ENCODE results near the gene PCSK5.

DNA sequence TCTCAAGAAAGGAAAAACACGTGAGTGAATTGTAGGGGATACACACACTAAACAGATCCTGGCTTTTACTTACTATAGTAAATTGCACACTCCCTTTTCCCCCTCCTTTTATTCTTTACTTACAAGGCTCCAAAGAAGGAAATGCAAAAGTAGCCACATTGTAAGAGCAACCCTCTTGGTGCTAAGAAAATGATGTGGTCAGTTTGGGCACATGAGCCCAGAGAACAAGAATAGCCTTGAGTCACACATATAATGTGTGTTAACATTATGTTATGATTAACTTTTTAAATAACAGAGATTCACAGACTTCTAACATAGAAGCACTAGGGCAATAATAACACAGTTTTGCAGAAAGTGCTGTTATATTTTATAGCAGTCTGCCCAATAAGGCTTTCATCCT, 48.5 kb downstream of the PCSK5 start:
- TF ChIP-seq, protein P1, sequence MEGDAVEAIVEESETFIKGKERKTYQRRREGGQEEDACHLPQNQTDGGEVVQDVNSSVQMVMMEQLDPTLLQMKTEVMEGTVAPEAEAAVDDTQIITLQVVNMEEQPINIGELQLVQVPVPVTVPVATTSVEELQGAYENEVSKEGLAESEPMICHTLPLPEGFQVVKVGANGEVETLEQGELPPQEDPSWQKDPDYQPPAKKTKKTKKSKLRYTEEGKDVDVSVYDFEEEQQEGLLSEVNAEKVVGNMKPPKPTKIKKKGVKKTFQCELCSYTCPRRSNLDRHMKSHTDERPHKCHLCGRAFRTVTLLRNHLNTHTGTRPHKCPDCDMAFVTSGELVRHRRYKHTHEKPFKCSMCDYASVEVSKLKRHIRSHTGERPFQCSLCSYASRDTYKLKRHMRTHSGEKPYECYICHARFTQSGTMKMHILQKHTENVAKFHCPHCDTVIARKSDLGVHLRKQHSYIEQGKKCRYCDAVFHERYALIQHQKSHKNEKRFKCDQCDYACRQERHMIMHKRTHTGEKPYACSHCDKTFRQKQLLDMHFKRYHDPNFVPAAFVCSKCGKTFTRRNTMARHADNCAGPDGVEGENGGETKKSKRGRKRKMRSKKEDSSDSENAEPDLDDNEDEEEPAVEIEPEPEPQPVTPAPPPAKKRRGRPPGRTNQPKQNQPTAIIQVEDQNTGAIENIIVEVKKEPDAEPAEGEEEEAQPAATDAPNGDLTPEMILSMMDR (IDR thresholded peaks at IDR 0.05), result no peak
- no peak for TF ChIP-seq POLR2A (IDR thresholded peaks at IDR 0.05)

Measured in prostate gland (tissue), 2 donors.